ENCODE results near the gene LAPTM5.

DNA sequence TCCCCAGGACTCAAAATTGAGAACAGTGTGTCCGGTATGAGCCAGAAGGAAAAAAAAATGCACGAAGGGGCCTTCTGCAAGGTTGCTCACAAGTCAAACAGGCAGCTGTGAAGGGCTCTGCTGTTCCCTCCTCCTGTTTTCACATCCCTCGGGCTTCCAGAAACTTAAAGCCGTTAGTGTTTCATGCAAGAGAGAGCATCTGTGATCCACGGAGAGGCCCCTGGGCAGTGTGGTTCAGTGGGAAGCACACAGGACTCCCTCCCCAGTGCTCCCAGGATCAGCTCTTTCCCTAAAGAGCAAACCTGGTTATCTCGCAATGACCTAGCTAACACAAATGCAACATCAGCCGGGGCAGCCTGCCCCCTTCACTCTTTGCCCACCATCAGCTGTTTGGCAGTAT is 31.3 kb downstream of the LAPTM5 start:
- TF ChIP-seq, protein P1, sequence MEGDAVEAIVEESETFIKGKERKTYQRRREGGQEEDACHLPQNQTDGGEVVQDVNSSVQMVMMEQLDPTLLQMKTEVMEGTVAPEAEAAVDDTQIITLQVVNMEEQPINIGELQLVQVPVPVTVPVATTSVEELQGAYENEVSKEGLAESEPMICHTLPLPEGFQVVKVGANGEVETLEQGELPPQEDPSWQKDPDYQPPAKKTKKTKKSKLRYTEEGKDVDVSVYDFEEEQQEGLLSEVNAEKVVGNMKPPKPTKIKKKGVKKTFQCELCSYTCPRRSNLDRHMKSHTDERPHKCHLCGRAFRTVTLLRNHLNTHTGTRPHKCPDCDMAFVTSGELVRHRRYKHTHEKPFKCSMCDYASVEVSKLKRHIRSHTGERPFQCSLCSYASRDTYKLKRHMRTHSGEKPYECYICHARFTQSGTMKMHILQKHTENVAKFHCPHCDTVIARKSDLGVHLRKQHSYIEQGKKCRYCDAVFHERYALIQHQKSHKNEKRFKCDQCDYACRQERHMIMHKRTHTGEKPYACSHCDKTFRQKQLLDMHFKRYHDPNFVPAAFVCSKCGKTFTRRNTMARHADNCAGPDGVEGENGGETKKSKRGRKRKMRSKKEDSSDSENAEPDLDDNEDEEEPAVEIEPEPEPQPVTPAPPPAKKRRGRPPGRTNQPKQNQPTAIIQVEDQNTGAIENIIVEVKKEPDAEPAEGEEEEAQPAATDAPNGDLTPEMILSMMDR (IDR thresholded peaks at IDR 0.05): no peak
- TF ChIP-seq POLR2AphosphoS5 (IDR thresholded peaks at IDR 0.05; ENCODE audit: insufficient read depth in 1 of 2, low read depth in 1 of 2): no peak

All from vagina (tissue), 2 donors.